Measurements from ENCODE around the gene CAMSAP2.

- TF ChIP-seq CTCF (IDR thresholded peaks at IDR 0.05 in 2 of 3, conservative IDR thresholded peaks at IDR 0.05 in 1 of 3; ENCODE audit: borderline replicate concordance in 1 of 3, insufficient read depth in 1 of 3, low read depth in 2 of 3, low read length in 2 of 3), result no peak
- TF ChIP-seq RAD21 (IDR thresholded peaks at IDR 0.05; ENCODE audit: low read depth), result no peak
- TF ChIP-seq CEBPB (IDR thresholded peaks at IDR 0.05; ENCODE audit: low read depth), result no peak
- no peak for TF ChIP-seq SIN3A (IDR thresholded peaks at IDR 0.05; ENCODE audit: low read depth)
- TF ChIP-seq EZH2 (IDR thresholded peaks at IDR 0.05), result no peak
- no peak for TF ChIP-seq JUND (IDR thresholded peaks at IDR 0.05)
- TF ChIP-seq ELF1 (IDR thresholded peaks at IDR 0.05; ENCODE audit: borderline replicate concordance, low read depth), result no peak
These were observed 13.0 kb downstream of the CAMSAP2 start for GRCh38 chr1:200751717-200752116.
